A549 treated with CpdA at 1 μM for 4 hours (cell line): ENCODE measurements around the gene LAG3. TPM values are rescaled to one million over a fixed set of nuclear protein-coding genes. Genes with fewer than 3 reads are reported as not detected.

Source experiments
- total RNA-seq: library from RNA; stranded (reverse); fragments of 200-300 nt; extraction: Qiagen RNA extraction; gene quantifications from 5 replicates; pipeline ENCODE4 v1.2.3, GENCODE V29; 2022; ENCODE audit warnings: low read depth

The LAG3 gene
- total RNA-seq, result 0.87 to 2.2 TPM (median 1.6 TPM) in 5 replicates

DNA sequence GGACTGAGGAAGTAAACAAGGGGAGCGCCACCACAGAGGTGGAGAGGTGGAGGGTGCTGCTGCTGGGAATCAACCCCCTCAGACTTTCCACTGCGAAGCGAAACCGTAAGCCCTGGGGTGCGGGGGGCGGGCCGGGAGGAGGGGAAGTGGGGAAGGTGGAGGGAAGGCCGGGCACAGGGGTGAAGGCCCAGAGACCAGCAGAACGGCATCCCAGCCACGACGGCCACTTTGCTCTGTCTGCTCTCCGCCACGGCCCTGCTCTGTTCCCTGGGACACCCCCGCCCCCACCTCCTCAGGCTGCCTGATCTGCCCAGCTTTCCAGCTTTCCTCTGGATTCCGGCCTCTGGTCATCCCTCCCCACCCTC, at the start of gene LAG3:
TSS of gene LAG3 (plus strand) at position 190 of the 365 bp plus-strand sequence. CDS start 333 bp downstream, outside the sequence.

DNA sequence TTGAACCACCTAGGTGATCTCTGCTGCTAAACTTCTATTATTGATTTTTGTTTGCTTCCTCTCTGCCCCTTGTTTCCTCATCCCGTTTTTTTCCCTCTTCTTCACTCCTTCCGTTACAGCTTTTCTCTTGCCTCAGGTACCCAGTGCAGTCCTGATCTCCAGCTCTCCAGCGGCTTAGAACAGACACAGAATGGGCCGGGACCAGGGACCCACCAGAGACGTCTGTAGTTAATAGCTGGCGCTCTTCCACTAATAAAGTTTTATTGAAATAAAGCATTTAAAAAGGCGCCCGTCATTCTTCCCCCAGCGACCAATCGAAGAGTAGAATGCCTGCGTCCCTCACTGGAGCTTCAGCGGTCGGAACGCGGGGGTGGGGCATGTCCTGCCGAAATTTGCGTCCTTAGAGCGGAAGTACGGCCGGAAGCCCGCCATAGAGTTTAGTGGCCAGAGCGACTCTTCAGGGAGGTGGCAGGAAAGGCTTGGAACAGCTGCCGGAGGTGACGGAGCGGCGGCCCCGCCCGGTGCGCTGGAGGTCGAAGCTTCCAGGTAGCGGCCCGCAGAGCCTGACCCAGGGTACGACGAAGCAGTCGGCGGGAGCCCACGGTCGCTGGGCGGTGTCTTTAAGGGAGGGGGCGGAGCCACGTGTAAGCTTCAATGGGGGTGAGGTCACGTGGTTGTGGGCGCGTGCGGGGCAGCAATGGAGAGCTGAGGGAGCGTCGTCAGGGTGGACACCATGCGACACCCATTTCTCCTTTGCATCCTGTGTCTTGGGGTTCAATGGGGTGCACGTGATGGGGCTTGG, 48.5 kb upstream of the LAG3 start, which contains the start of gene COPS7A:
TSS of gene COPS7A (plus strand) at position 440 of the 802 bp plus-strand sequence. CDS start 611 bp downstream, outside the sequence.

DNA sequence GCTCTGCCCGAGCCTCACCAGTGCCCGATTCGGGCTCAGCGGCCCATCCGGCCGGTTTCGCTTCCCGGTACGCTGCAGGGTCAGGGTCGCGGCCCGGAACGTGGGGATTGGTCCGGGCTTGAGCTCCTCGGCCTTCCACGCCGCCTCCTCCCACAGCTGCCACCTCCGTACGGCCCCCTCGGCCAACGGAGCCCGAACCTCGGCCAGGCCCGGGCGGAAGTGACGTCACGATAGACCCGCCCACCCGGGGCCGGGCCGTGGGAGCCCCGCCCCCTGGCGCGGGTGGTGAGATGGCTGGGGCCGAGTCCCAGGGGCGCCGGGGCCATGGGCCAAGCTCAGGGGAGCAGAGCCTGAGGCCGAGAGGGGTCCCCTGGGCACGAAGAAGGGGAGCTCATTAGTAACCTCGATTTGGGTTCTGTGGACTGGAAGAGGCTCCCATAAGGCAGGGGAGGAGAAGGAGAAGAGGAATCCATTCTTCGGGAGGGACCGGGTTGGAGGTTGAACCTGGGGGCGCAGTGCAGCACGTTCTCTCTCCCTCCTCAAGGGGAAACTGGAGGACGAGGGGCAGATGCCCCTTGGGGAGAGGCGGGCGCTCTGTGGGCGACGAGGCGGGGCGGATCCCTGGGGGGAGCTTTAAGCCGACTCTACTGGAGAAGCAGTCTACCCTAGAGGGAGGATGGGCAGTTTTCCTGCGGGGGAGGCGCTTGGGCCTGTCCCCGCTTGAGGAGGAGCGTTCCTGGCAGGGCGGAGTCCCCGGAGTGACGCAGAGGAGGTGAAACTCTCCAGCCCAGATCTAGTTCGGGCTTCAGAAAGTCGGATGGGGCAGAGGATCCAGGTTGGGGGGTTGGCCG, 19.2 kb upstream of the LAG3 start, which contains the start of gene MLF2:
TSS of gene MLF2 (minus strand) at position 221 of the 851 bp plus-strand sequence. CDS start 807 bp downstream, outside the sequence.

DNA sequence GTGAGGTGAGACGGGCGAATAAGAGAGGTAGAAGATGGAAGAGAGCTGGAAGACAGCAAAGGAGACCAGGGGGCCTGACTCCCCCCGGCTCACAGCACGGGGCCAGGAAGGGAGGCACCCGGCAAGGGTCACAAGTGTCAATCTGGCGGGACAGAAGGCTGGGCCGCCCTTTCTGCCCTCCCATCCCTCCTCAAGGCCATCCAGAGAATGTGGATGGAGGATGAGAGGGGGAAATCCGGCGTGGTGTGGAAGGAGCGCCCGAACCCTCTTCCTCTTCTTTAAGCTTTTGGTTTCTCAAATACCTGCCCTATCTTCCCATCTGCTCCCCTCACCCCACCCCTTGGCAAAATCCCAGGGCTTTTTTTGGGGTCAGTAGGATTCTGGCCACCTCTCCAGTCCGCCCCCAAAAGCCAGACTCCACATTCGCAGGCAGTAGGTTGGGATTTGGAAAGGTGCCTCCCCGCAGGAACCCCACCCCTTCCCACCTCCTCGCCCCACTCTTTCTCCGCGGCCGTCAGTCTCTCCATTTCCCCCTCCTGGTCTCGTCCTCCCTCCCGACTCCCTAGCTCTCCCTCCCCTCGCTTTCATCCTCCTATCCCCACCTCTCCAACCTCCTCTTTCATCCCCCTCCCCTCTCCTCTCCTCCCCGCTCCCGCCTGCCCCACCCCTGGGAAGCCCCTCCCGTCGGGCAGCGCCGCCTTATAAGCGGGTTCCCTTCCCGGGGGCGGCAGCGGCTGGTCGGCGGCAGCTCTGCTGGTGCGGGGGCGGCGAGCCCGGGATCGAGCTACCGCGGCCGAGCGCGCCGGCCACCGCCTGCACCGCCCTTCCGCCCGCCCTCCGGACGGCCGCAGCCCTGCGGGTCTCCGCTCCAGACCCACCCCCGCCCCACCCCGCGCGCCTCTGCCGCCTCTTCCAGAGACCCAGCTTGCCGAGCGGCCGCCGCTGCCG, 6.4 kb upstream of the LAG3 start, which contains the start of gene PTMS:
TSS of gene PTMS (plus strand) at position 730 of the 948 bp plus-strand sequence. CDS start 343 bp downstream, outside the sequence.

DNA sequence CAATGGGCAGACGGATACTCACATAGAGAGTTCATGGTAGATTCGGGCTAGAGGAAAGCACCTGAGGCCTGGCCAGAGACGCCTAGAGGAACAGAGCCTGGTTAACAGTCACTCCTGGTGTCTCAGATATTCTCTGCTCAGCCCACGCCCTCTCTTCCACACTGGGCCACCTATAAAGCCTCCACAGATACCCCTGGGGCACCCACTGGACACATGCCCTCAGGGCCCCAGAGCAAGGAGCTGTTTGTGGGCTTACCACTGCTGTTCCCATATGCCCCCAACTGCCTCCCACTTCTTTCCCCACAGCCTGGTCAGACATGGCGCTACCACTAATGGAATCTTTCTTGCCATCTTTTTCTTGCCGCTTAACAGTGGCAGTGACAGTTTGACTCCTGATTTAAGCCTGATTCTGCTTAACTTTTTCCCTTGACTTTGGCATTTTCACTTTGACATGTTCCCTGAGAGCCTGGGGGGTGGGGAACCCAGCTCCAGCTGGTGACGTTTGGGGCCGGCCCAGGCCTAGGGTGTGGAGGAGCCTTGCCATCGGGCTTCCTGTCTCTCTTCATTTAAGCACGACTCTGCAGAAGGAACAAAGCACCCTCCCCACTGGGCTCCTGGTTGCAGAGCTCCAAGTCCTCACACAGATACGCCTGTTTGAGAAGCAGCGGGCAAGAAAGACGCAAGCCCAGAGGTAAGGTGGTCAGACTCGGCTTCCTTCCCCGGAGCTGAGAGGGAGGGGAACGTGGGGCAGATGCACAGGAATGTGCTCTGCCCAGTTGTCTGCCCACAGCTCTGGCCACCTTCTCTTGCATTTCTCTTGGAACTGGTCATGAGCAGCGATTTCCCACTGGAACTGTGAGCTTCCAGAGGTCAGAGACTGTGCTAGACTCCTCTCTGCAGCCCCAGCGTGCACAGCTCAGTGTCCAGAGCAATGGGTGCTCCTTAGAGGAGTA, 16.9 kb downstream of the LAG3 start, which contains the start of gene CD4:
TSS of gene CD4 (plus strand) at position 557 of the 953 bp plus-strand sequence. CDS start 10,611 bp downstream, outside the sequence.

DNA sequence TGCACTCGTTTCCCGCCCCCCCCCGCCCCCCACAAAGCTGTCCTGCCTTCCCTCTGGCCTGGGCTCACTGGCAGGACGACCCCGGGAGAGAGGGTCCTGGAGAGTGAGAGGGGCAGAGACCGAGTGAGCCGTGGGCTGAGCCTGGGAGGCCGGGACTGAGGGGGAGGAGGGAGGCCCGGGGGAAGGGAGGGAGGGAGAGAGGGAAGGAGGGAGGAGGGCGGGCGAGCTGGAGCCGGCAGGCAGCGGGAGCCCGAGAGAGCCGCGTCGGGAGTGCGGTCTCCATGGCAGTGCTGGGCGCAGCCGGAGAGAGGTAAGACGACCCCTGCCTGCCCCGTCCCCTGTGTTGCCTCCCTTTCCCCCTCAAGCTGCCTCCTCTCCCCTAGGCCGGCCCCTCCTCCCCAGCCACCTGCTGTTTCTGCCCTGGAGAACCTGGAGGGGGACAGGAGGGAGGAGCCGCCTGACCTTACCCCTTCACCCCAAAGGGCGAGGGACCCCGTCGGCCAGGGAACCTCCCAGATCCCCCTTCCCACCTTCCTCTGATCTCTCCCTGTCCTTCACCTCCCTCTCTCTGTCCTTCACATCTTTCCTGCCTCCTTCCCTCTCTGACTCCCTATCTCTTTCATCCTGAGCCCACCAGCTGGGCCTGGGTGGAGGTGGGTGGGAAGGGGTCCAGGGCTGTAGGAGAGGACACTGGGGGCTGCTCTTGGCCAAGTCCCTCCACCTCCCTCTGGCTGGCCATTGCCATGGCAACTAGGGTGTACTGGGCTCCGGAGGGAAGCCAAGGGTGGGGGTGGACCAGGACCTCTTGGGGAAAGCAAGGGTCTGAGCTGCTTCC, 49.5 kb downstream of the LAG3 start, which contains the start of gene GPR162:
TSS of gene GPR162 (plus strand) at position 231 of the 835 bp plus-strand sequence. CDS start 2,078 bp downstream, outside the sequence.

Other genes starting within 250 kb of the LAG3 start
- gene GAPDH, start 238.0 kb upstream of the LAG3 start, total RNA-seq, result 6,616 to 9,315 TPM (median 8,933 TPM) in 5 replicates
- gene IFFO1, start 216.5 kb upstream of the LAG3 start, total RNA-seq, result 2.2 to 3.2 TPM (median 2.3 TPM) in 5 replicates
- 105 to 124 TPM (median 114 TPM) in 5 replicates for gene NOP2, start 204.2 kb upstream of the LAG3 start, total RNA-seq
- gene CHD4, start 165.1 kb upstream of the LAG3 start, total RNA-seq, result 64.4 to 86.3 TPM (median 68.7 TPM) in 5 replicates
- gene LPAR5, start 136.6 kb upstream of the LAG3 start, total RNA-seq, result 0.34 to 0.59 TPM (median 0.54 TPM) in 5 replicates
- 0.10 to 0.24 TPM (median 0.18 TPM) in 4 of 5 replicates, not detected in the other for gene ACRBP, start 125.1 kb upstream of the LAG3 start, total RNA-seq
- gene ING4, start 109.4 kb upstream of the LAG3 start, total RNA-seq, result 12.4 to 18.9 TPM (median 17.0 TPM) in 5 replicates
- 52.4 to 68.0 TPM (median 62.6 TPM) in 5 replicates for gene ZNF384, start 83.1 kb upstream of the LAG3 start, total RNA-seq
- gene PIANP, start 71.7 kb upstream of the LAG3 start, total RNA-seq, result 0.43 to 1.0 TPM (median 0.87 TPM) in 5 replicates
- 48.5 to 61.1 TPM (median 55.6 TPM) in 5 replicates for gene COPS7A, start 48.5 kb upstream of the LAG3 start, total RNA-seq
- 262 to 311 TPM (median 307 TPM) in 5 replicates for gene MLF2, start 19.4 kb upstream of the LAG3 start, total RNA-seq
- gene PTMS, start 6.2 kb upstream of the LAG3 start, total RNA-seq, result 593 to 1,064 TPM (median 878 TPM) in 5 replicates
- not detected in 5 replicates for gene CD4, start 17.0 kb downstream of the LAG3 start, total RNA-seq
- gene GPR162, start 49.3 kb downstream of the LAG3 start, total RNA-seq, result 0.31 to 0.54 TPM (median 0.42 TPM) in 5 replicates
- 20.2 to 31.6 TPM (median 27.4 TPM) in 5 replicates for gene P3H3, start 55.9 kb downstream of the LAG3 start, total RNA-seq
- 1.7 to 2.4 TPM (median 1.9 TPM) in 5 replicates for gene GNB3, start 68.4 kb downstream of the LAG3 start, total RNA-seq
- gene CDCA3, start 78.8 kb downstream of the LAG3 start, total RNA-seq, result 80.3 to 92.3 TPM (median 82.2 TPM) in 5 replicates
- gene USP5, start 79.6 kb downstream of the LAG3 start, total RNA-seq, result 74.6 to 97.4 TPM (median 77.2 TPM) in 5 replicates
- 1,360 to 1,675 TPM (median 1,619 TPM) in 5 replicates for gene TPI1, start 95.0 kb downstream of the LAG3 start, total RNA-seq
- 16.8 to 22.9 TPM (median 19.9 TPM) in 5 replicates for gene SPSB2, start 100.8 kb downstream of the LAG3 start, total RNA-seq
- gene LRRC23, start 132.3 kb downstream of the LAG3 start, total RNA-seq, result 16.4 to 17.9 TPM (median 16.5 TPM) in 5 replicates
- gene ENO2, start 142.1 kb downstream of the LAG3 start, total RNA-seq, result 41.2 to 50.5 TPM (median 42.1 TPM) in 5 replicates
- gene ATN1, start 155.4 kb downstream of the LAG3 start, total RNA-seq, result 48.9 to 77.1 TPM (median 73.0 TPM) in 5 replicates
- gene RNU7-1, start 171.3 kb downstream of the LAG3 start, total RNA-seq, result not detected in 5 replicates
- gene C12orf57, start 171.5 kb downstream of the LAG3 start, total RNA-seq, result 250 to 321 TPM (median 290 TPM) in 5 replicates
- 10.3 to 13.1 TPM (median 12.1 TPM) in 5 replicates for gene PTPN6, start 178.8 kb downstream of the LAG3 start, total RNA-seq
- 308 to 350 TPM (median 341 TPM) in 5 replicates for gene PHB2, start 198.1 kb downstream of the LAG3 start, total RNA-seq
- gene EMG1, start 198.4 kb downstream of the LAG3 start, total RNA-seq, result 61.3 to 69.0 TPM (median 66.0 TPM) in 5 replicates
- gene LPCAT3, start 246.0 kb downstream of the LAG3 start, total RNA-seq, result 26.2 to 31.5 TPM (median 27.2 TPM) in 5 replicates